ENCODE data around the gene PIK3C2A. TPM values are rescaled to one million over a fixed set of nuclear protein-coding genes. Genes with fewer than 3 reads are reported as not detected.

PIK3C2A gene
- total and polyA plus RNA-seq, 2 of the 13 experiments (the other 11 are each of a cell fraction or from before 2014, with no cell fraction given) = 27.5 to 49.9 TPM

GRCh38 chr11:17164361-17165246, 43.2 kb downstream of the PIK3C2A start (continued):
- TF ChIP-seq ZNF609 (CRISPR knock-in tag; IDR thresholded peaks at IDR 0.05; ENCODE audit: borderline replicate concordance) (no peak), ZNF577 (CRISPR knock-in tag; IDR thresholded peaks at IDR 0.05; ENCODE audit: borderline replicate concordance, low read depth) (no peak), MAZ (IDR thresholded peaks at IDR 0.05; ENCODE audit: borderline replicate concordance, low read depth, low read length) (no peak), MAZ (CRISPR knock-in tag; IDR thresholded peaks at IDR 0.05; ENCODE audit: low read depth) (no peak), ZNF331 (CRISPR knock-in tag; IDR thresholded peaks at IDR 0.05) (peak; percentile 90), ZBTB10 (CRISPR knock-in tag; IDR thresholded peaks at IDR 0.05; ENCODE audit: borderline replicate concordance) (no peak), ZNF614 (CRISPR knock-in tag; IDR thresholded peaks at IDR 0.05; ENCODE audit: borderline replicate concordance) (no peak), ZGPAT (CRISPR knock-in tag; IDR thresholded peaks at IDR 0.05) (no peak), NR2F6 (IDR thresholded peaks at IDR 0.05) (peak; percentile 93), NR2F6 (CRISPR knock-in tag; IDR thresholded peaks at IDR 0.05) (peak; percentile 96), FOXP1 (IDR thresholded peaks at IDR 0.05) (no peak), FOXP1 (CRISPR knock-in tag; IDR thresholded peaks at IDR 0.05) (0 out of 2 replicates have a peak, but pooled peaks have one; percentile 15), HHEX (CRISPR knock-in tag; IDR thresholded peaks at IDR 0.05) (no peak), DR1 (CRISPR knock-in tag; IDR thresholded peaks at IDR 0.05) (no peak), ZNF34 (CRISPR knock-in tag; IDR thresholded peaks at IDR 0.05; ENCODE audit: borderline replicate concordance) (no peak)

Measured in HepG2 (cell line).